KMS-11 (cell line): ENCODE measurements around the gene RBM17.

ENCODE experiments used
- H2AFZ ChIP-seq: fragments of 200-600 bp; sonication (generic); 2 replicates; pipeline ENCODE4 v1.6.1; 2016; ENCODE audit warnings: antibody characterized with exemption, mixed run types, low read depth
- H3K27ac ChIP-seq: fragments of 200-600 bp; sonication (generic); 2 replicates; pipeline ENCODE4 v1.6.1; 2016; ENCODE audit warnings: mild to moderate bottlenecking, mixed run types
- H3K27me3 ChIP-seq: fragments of 200-600 bp; sonication (generic); 2 replicates; pipeline ENCODE4 v1.6.1; 2017; ENCODE audit warnings: mild to moderate bottlenecking, low read depth, mixed run types, moderate library complexity; ENCODE audit not compliant: insufficient read depth
- H3K36me3 ChIP-seq: fragments of 200-600 bp; sonication (generic); 2 replicates; pipeline ENCODE4 v1.6.1; 2017; ENCODE audit warnings: mild to moderate bottlenecking, mixed run types; ENCODE audit not compliant: insufficient read depth
- H3K4me1 ChIP-seq: fragments of 200-600 bp; sonication (generic); 2 replicates; pipeline ENCODE4 v1.6.1; 2016; ENCODE audit warnings: mild to moderate bottlenecking, low read depth, mixed run types; ENCODE audit not compliant: poor library complexity, severe bottlenecking
- H3K4me2 ChIP-seq: fragments of 200-600 bp; sonication (generic); 2 replicates; pipeline ENCODE4 v1.7.0; 2016; ENCODE audit warnings: mild to moderate bottlenecking, mixed run types
- H3K4me3 ChIP-seq: fragments of 200-600 bp; sonication (generic); IDR thresholded peaks from 2 replicates; pipeline ENCODE4 v1.6.1; 2017; ENCODE audit warnings: low read depth, low read length, mixed read lengths; ENCODE audit not compliant: insufficient read depth
- H3K79me2 ChIP-seq: fragments of 200-600 bp; sonication (generic); 2 replicates; pipeline ENCODE4 v1.6.1; 2016; ENCODE audit warnings: low read depth, mixed run types; ENCODE audit not compliant: insufficient read depth
- H3K9ac ChIP-seq: fragments of 200-600 bp; sonication (generic); 2 replicates; pipeline ENCODE4 v1.6.1; 2016; ENCODE audit warnings: mild to moderate bottlenecking, mixed run types
- H4K20me1 ChIP-seq: fragments of 200-600 bp; sonication (generic); 2 replicates; pipeline ENCODE4 v1.6.1; 2016; ENCODE audit warnings: mild to moderate bottlenecking, mixed run types; ENCODE audit not compliant: insufficient read depth
- CTCF ChIP-seq: fragments of 200-600 bp; sonication (generic); conservative IDR thresholded peaks from 2 replicates; pipeline ENCODE4 v1.6.1; 2017; ENCODE audit warnings: low read depth, mild to moderate bottlenecking, antibody characterized with exemption, low read length, moderate library complexity, mixed read lengths

The RBM17 gene

GRCh38 chr10:6130848-6131470, 42.1 kb downstream of the RBM17 start:
- no peaks in the 10 kb centered on the region for H3K79me2 ChIP-seq
- H3K27ac ChIP-seq, result no peak overlapping the region
- H3K9ac ChIP-seq, result no peak overlapping the region
- H3K4me3 ChIP-seq, result no peak overlapping the region
- H3K4me2 ChIP-seq, result no peak overlapping the region
- no peaks in the 10 kb centered on the region; the same call in 1 of the 2 replicates for H3K27me3 ChIP-seq
- no peak overlapping the region for H2AFZ ChIP-seq
- H3K36me3 ChIP-seq, result no peaks in the 10 kb centered on the region
- TF ChIP-seq CTCF, result no peak
- H3K4me1 ChIP-seq, result peaks cover 8% of the 10 kb centered on the region
- no peaks in the 10 kb centered on the region for H4K20me1 ChIP-seq

- Histone ChIP-seq H3K4me1 (peaks cover 17% of the 10 kb centered on the region), H3K9ac (no peak overlapping the region), H3K36me3 (no peaks in the 10 kb centered on the region), H4K20me1 (no peaks in the 10 kb centered on the region), H3K27ac (no peak overlapping the region), H3K79me2 (no peaks in the 10 kb centered on the region), H3K4me3 (no peak overlapping the region), H2AFZ (no peak overlapping the region), H3K27me3 (peaks cover 2% of the 10 kb centered on the region; the same call in 1 of the 2 replicates), H3K4me2 (no peak overlapping the region)
- TF ChIP-seq CTCF, result no peak
These were observed 44.7 kb downstream of the RBM17 start for GRCh38 chr10:6133331-6134098.

- Histone ChIP-seq H3K4me2 (no peak overlapping the region), H3K27ac (no peak overlapping the region)
- no peak for TF ChIP-seq CTCF
These were observed 45.4 kb downstream of the RBM17 start for GRCh38 chr10:6134099-6134823.

GRCh38 chr10:6135039-6135438, 46.2 kb downstream of the RBM17 start:
- Histone ChIP-seq H2AFZ (no peak overlapping the region), H3K4me3 (no peak overlapping the region), H3K4me1 (peaks cover 14% of the 10 kb centered on the region), H3K27me3 (peaks cover 2% of the 10 kb centered on the region; the same call in 1 of the 2 replicates), H4K20me1 (no peaks in the 10 kb centered on the region), H3K79me2 (no peaks in the 10 kb centered on the region), H3K36me3 (no peaks in the 10 kb centered on the region), H3K4me2 (no peak overlapping the region), H3K27ac (no peak overlapping the region), H3K9ac (no peak overlapping the region)
- no peak for TF ChIP-seq CTCF

More at GRCh38 chr10:6134099-6134823, 45.4 kb downstream of the RBM17 start:
- Histone ChIP-seq H3K27me3 (peaks cover 2% of the 10 kb centered on the region; the same call in 1 of the 2 replicates), H3K79me2 (no peaks in the 10 kb centered on the region), H3K4me1 (peaks cover 17% of the 10 kb centered on the region), H3K36me3 (no peaks in the 10 kb centered on the region), H3K4me3 (no peak overlapping the region), H3K9ac (no peak overlapping the region), H4K20me1 (no peaks in the 10 kb centered on the region), H2AFZ (no peak overlapping the region)
